ENCODE measurements around the gene SHANK1.

The SHANK1 gene

GRCh38 chr19:50710612-50711011 lies 9.0 kb downstream of the SHANK1 start:
- H3F3A ChIP-seq (ENCODE audit: insufficient read depth), result no peaks in the 10 kb centered on the region
- H3K4me2 ChIP-seq (ENCODE audit: low read depth, low read length, poor library complexity, severe bottlenecking), result no peak overlapping the region
- no peak for TF ChIP-seq EZH2phosphoT487 (conservative IDR thresholded peaks at IDR 0.05; ENCODE audit: low read length)
- TF ChIP-seq CTCF (IDR thresholded peaks at IDR 0.05; ENCODE audit: insufficient read depth, low read length, poor library complexity, severe bottlenecking), result no peak
- H3K9me3 ChIP-seq (ENCODE audit: insufficient read depth, low read length), result no peaks in the 10 kb centered on the region
- no peaks in the 10 kb centered on the region for H3K36me3 ChIP-seq (ENCODE audit: low read length)
- H3K9ac ChIP-seq (ENCODE audit: low read length), result no peak overlapping the region
- H3K27me3 ChIP-seq (ENCODE audit: low read length), result no peaks in the 10 kb centered on the region
- no peaks in the 10 kb centered on the region for H3K9me2 ChIP-seq (replicated peaks; ENCODE audit: insufficient read depth, low read length)
- H3K4me3 ChIP-seq (ENCODE audit: insufficient read depth, low read length, poor library complexity, severe bottlenecking), result no peak overlapping the region
- H3K27ac ChIP-seq (ENCODE audit: low read depth, low read length), result no peak overlapping the region
- no peaks in the 10 kb centered on the region for H3K79me2 ChIP-seq (ENCODE audit: insufficient read depth, low read length)
- no peaks in the 10 kb centered on the region for H4K20me1 ChIP-seq (ENCODE audit: low read depth, low read length)
- H2AFZ ChIP-seq (ENCODE audit: low read depth, low read length, severe bottlenecking), result no peak overlapping the region

GRCh38 chr19:50710094-50710493 lies 9.5 kb downstream of the SHANK1 start:
- no peaks in the 10 kb centered on the region for H4K20me1 ChIP-seq (ENCODE audit: low read depth, low read length)
- no peak overlapping the region for H3K27ac ChIP-seq (ENCODE audit: low read depth, low read length)
- no peaks in the 10 kb centered on the region for H3K79me2 ChIP-seq (ENCODE audit: insufficient read depth, low read length)
- H3F3A ChIP-seq (ENCODE audit: insufficient read depth), result no peaks in the 10 kb centered on the region
- no peak for TF ChIP-seq CTCF (IDR thresholded peaks at IDR 0.05; ENCODE audit: insufficient read depth, low read length, poor library complexity, severe bottlenecking)
- H2AFZ ChIP-seq (ENCODE audit: low read depth, low read length, severe bottlenecking), result no peak overlapping the region
- H3K4me2 ChIP-seq (ENCODE audit: low read depth, low read length, poor library complexity, severe bottlenecking), result no peak overlapping the region
- no peak overlapping the region for H3K9ac ChIP-seq (ENCODE audit: low read length)
- H3K36me3 ChIP-seq (ENCODE audit: low read length), result no peaks in the 10 kb centered on the region
- no peaks in the 10 kb centered on the region for H3K9me2 ChIP-seq (replicated peaks; ENCODE audit: insufficient read depth, low read length)
- no peak overlapping the region for H3K4me3 ChIP-seq (ENCODE audit: insufficient read depth, low read length, poor library complexity, severe bottlenecking)
- no peaks in the 10 kb centered on the region for H3K27me3 ChIP-seq (ENCODE audit: low read length)
- no peaks in the 10 kb centered on the region for H3K9me3 ChIP-seq (ENCODE audit: insufficient read depth, low read length)

- Histone ChIP-seq H3K9me2 (replicated peaks; ENCODE audit: insufficient read depth, low read length) (no peaks in the 10 kb centered on the region), H3K9me3 (ENCODE audit: insufficient read depth, low read length) (no peaks in the 10 kb centered on the region), H3K27ac (ENCODE audit: low read depth, low read length) (no peak overlapping the region), H3K4me2 (ENCODE audit: low read depth, low read length, poor library complexity, severe bottlenecking) (no peak overlapping the region), H3F3A (ENCODE audit: insufficient read depth) (no peaks in the 10 kb centered on the region), H3K36me3 (ENCODE audit: low read length) (no peaks in the 10 kb centered on the region), H3K9ac (ENCODE audit: low read length) (no peak overlapping the region), H3K4me3 (ENCODE audit: insufficient read depth, low read length, poor library complexity, severe bottlenecking) (no peak overlapping the region), H4K20me1 (ENCODE audit: low read depth, low read length) (no peaks in the 10 kb centered on the region), H3K27me3 (ENCODE audit: low read length) (no peaks in the 10 kb centered on the region), H3K79me2 (ENCODE audit: insufficient read depth, low read length) (no peaks in the 10 kb centered on the region), H2AFZ (ENCODE audit: low read depth, low read length, severe bottlenecking) (no peak overlapping the region)
- no peak for TF ChIP-seq EZH2phosphoT487 (conservative IDR thresholded peaks at IDR 0.05; ENCODE audit: low read length)
- TF ChIP-seq CTCF (IDR thresholded peaks at IDR 0.05; ENCODE audit: insufficient read depth, low read length, poor library complexity, severe bottlenecking), result no peak
Observed at GRCh38 chr19:50708179-50708879, 11.3 kb downstream of the SHANK1 start.

Data from SU-DHL-6 (cell line).